GM12872 (cell line): ENCODE results near the gene PATJ.

Source experiments
- CTCF ChIP-seq: IDR thresholded peaks from 3 replicates; pipeline ENCODE4 v1.5.1; 2011; ENCODE audit warnings: low read depth, mild to moderate bottlenecking, low read length, moderate library complexity; ENCODE audit not compliant: insufficient read depth

PATJ gene

GRCh38 chr1:61756773-61757172 is 14.5 kb downstream of the PATJ start:
- no peak for TF ChIP-seq CTCF

- TF ChIP-seq CTCF = no peak
These were observed 15.7 kb downstream of the PATJ start for GRCh38 chr1:61757950-61758349.

GRCh38 chr1:61770131-61770530 is 27.9 kb downstream of the PATJ start:
- no peak for TF ChIP-seq CTCF

- TF ChIP-seq CTCF = no peak
These were observed 33.8 kb downstream of the PATJ start for GRCh38 chr1:61776091-61776490.

- TF ChIP-seq CTCF = no peak
These were observed 37.0 kb downstream of the PATJ start for GRCh38 chr1:61779231-61779630.

GRCh38 chr1:61781151-61781550 is 38.9 kb downstream of the PATJ start:
- TF ChIP-seq CTCF = no peak

- no peak for TF ChIP-seq CTCF
These were observed 40.5 kb downstream of the PATJ start for GRCh38 chr1:61782771-61783170.

- TF ChIP-seq CTCF = no peak
These were observed 42.4 kb downstream of the PATJ start for GRCh38 chr1:61784726-61785125.
